ENCODE measurements around the gene FAM149A. TPM values are rescaled to one million over a fixed set of nuclear protein-coding genes. Genes with fewer than 3 reads are reported as not detected.

Gene FAM149A
- total and polyA plus RNA-seq, 10 of the 15 experiments (the other 5 are each of a cell fraction or from before 2014, with no cell fraction given) = 0.38 to 1.9 (median 0.99) TPM

DNA sequence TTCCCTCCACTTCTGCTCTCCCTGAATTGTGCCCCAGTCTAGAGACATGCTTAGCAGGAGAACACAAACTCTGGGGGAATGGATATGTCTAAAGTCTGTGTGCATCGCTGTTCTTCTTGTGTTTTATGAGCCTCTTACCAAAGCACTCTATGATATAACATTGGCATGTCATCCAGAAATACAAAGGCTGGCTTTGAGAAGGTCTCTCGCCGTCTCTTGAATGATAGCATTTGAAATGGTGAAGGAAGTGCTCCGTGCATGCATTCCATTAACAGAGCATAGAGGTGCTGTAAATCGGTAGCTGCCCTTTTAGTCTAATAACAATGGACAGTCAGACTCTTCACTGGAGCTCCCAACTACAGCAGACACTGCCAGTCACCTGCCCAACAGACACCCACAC, 7.1 kb upstream of the FAM149A start:
- no peaks in the 10 kb centered on the region for H3K36me3 ChIP-seq (ENCODE audit: control insufficient read depth in 2 of 2, insufficient read depth in 2 of 2, low read length in 1 of 2)
- no peak overlapping the region for H3K27ac ChIP-seq (ENCODE audit: control insufficient read depth, insufficient read depth)
- H2AFZ ChIP-seq (ENCODE audit: control insufficient read depth, low read depth, low read length) = no peak overlapping the region
- ChIA-PET SMC1A (ENCODE audit: uncharacterized antibody, unreplicated experiment) (no interaction called here), RAD21 (ENCODE audit: unreplicated experiment) (no interaction called here), CTCF (no interaction called here), POLR2A (interaction anchor here (0.6 kb wide), 1 partner anchor 41 kb away, joined by 4 read pairs; no protein-coding TSS in a partner anchor)
- WGBS (ENCODE audit: insufficient coverage, insufficient replicate concordance, low lambda C conversion rate, missing lambda C conversion rate) = 48% methylated on average over 5 of the region's 5 CpGs
- H3K4me2 ChIP-seq (ENCODE audit: control insufficient read depth, insufficient read depth) = no peak overlapping the region
- H3K9me3 ChIP-seq (replicated peaks; ENCODE audit: control insufficient read depth, insufficient read depth, low read length) = no peaks in the 10 kb centered on the region
- no peaks in the 10 kb centered on the region for H3K4me1 ChIP-seq (ENCODE audit: control insufficient read depth, insufficient read depth, low read length)
- no peaks in the 10 kb centered on the region for H4K20me1 ChIP-seq (ENCODE audit: control insufficient read depth, insufficient read depth)
- in situ Hi-C loops (cut with MboI) = no loop called here
- no peak overlapping the region for H3K9ac ChIP-seq (ENCODE audit: control insufficient read depth, insufficient read depth, low read length)
- no peak overlapping the region for H3K4me3 ChIP-seq
- DNase-seq (ENCODE audit: low read depth, low spot score) (no peak), FAIRE-seq (no peak), ATAC-seq (no peak)
- H3K79me2 ChIP-seq (ENCODE audit: control insufficient read depth, insufficient read depth, low read length) = no peaks in the 10 kb centered on the region
- H3K27me3 ChIP-seq (replicated peaks in 1 of 2; ENCODE audit: control insufficient read depth in 2 of 2, insufficient read depth in 2 of 2, low read length in 1 of 2) = peaks cover 2 to 5% of the 10 kb centered on the region in 2 experiments
- BruUV-seq (replicated peaks) = no TSS peak
- intact Hi-C loops (cut with micrococcal nuclease; ENCODE audit: unreplicated experiment) = no loop called here
- TF ChIP-seq CHD2 (IDR thresholded peaks at IDR 0.05; ENCODE audit: borderline replicate concordance, low read depth, low read length) = no peak
- TF ChIP-seq, protein P1, sequence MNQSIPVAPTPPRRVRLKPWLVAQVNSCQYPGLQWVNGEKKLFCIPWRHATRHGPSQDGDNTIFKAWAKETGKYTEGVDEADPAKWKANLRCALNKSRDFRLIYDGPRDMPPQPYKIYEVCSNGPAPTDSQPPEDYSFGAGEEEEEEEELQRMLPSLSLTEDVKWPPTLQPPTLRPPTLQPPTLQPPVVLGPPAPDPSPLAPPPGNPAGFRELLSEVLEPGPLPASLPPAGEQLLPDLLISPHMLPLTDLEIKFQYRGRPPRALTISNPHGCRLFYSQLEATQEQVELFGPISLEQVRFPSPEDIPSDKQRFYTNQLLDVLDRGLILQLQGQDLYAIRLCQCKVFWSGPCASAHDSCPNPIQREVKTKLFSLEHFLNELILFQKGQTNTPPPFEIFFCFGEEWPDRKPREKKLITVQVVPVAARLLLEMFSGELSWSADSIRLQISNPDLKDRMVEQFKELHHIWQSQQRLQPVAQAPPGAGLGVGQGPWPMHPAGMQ (IDR thresholded peaks at IDR 0.05; ENCODE audit: borderline replicate concordance) = no peak
- no peak for TF ChIP-seq NFIC (IDR thresholded peaks at IDR 0.05; ENCODE audit: low read depth, low read length)
- no peak for TF ChIP-seq BCL11A (IDR thresholded peaks at IDR 0.05; ENCODE audit: low read depth, low read length)
- no peak for TF ChIP-seq ZNF274 (IDR thresholded peaks at IDR 0.05; ENCODE audit: insufficient read depth, insufficient read length)
- no peak for TF ChIP-seq HDGF (IDR thresholded peaks at IDR 0.05)
- TF ChIP-seq, protein P2, sequence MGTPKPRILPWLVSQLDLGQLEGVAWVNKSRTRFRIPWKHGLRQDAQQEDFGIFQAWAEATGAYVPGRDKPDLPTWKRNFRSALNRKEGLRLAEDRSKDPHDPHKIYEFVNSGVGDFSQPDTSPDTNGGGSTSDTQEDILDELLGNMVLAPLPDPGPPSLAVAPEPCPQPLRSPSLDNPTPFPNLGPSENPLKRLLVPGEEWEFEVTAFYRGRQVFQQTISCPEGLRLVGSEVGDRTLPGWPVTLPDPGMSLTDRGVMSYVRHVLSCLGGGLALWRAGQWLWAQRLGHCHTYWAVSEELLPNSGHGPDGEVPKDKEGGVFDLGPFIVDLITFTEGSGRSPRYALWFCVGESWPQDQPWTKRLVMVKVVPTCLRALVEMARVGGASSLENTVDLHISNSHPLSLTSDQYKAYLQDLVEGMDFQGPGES (IDR thresholded peaks at IDR 0.05) = no peak
- no peak for TF ChIP-seq SREBF1 (IDR thresholded peaks at IDR 0.05; ENCODE audit: low read length)
- TF ChIP-seq TCF12 (IDR thresholded peaks at IDR 0.05; ENCODE audit: low read depth, low read length) = no peak
- TF ChIP-seq EED (IDR thresholded peaks at IDR 0.05; ENCODE audit: low read depth) = no peak
- TF ChIP-seq CHD1 (IDR thresholded peaks at IDR 0.05; ENCODE audit: low read depth, low read length) = no peak
- no peak for TF ChIP-seq TCF7 (IDR thresholded peaks at IDR 0.05; ENCODE audit: borderline replicate concordance)
- TF ChIP-seq E2F8 (IDR thresholded peaks at IDR 0.05; ENCODE audit: low read depth, partially characterized antibody) = no peak
- TF ChIP-seq PAX8 (IDR thresholded peaks at IDR 0.05) = no peak
- no peak for TF ChIP-seq TBL1XR1 (IDR thresholded peaks at IDR 0.05; ENCODE audit: low read depth, low read length)
- no peak for TF ChIP-seq RCOR1 (conservative IDR thresholded peaks at IDR 0.05; ENCODE audit: low read depth, low read length)
- TF ChIP-seq, protein P3, sequence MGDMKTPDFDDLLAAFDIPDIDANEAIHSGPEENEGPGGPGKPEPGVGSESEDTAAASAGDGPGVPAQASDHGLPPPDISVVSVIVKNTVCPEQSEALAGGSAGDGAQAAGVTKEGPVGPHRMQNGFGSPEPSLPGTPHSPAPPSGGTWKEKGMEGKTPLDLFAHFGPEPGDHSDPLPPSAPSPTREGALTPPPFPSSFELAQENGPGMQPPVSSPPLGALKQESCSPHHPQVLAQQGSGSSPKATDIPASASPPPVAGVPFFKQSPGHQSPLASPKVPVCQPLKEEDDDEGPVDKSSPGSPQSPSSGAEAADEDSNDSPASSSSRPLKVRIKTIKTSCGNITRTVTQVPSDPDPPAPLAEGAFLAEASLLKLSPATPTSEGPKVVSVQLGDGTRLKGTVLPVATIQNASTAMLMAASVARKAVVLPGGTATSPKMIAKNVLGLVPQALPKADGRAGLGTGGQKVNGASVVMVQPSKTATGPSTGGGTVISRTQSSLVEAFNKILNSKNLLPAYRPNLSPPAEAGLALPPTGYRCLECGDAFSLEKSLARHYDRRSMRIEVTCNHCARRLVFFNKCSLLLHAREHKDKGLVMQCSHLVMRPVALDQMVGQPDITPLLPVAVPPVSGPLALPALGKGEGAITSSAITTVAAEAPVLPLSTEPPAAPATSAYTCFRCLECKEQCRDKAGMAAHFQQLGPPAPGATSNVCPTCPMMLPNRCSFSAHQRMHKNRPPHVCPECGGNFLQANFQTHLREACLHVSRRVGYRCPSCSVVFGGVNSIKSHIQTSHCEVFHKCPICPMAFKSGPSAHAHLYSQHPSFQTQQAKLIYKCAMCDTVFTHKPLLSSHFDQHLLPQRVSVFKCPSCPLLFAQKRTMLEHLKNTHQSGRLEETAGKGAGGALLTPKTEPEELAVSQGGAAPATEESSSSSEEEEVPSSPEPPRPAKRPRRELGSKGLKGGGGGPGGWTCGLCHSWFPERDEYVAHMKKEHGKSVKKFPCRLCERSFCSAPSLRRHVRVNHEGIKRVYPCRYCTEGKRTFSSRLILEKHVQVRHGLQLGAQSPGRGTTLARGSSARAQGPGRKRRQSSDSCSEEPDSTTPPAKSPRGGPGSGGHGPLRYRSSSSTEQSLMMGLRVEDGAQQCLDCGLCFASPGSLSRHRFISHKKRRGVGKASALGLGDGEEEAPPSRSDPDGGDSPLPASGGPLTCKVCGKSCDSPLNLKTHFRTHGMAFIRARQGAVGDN (IDR thresholded peaks at IDR 0.05) = no peak
- no peak for TF ChIP-seq NRF1 (conservative IDR thresholded peaks at IDR 0.05; ENCODE audit: low read depth, low read length)

All from GM12878 (cell line).